Caco-2 (cell line): ENCODE data around the gene LY6G5C. TPM values are rescaled to one million over a fixed set of nuclear protein-coding genes. Genes with fewer than 3 reads are reported as not detected.

Source experiments
- BruUV-seq: library from RNA; stranded (reverse); fragments of 400-500 nt; replicated peaks from 2 replicates; lab custom pipeline; 2021; lab: Mats Ljungman, UMichigan
- CTCF ChIA-PET: fragments of 300-600 bp; sonication (Branson Sonifier 250); formaldehyde crosslinking; loops from one replicate; lab custom pipeline; 2022; ENCODE audit warnings: antibody characterized with exemption; lab: Charles Lee
- POLR2A ChIA-PET: fragments of 300-600 bp; sonication (Branson Sonifier 250); formaldehyde crosslinking; loops from one replicate; lab custom pipeline; 2022; ENCODE audit warnings: antibody characterized with exemption; lab: Charles Lee
- DNase-seq, 2 experiments: peaks; one replicate each; pipeline versions ENCODE4 v3.0.0 to v3.0.0-alpha.2; 2020 to 2022
- H3K27me3 ChIP-seq: replicated peaks from 2 replicates; pipeline ENCODE4 v1.6.0; 2011; ENCODE audit warnings: low read length; ENCODE audit not compliant: control insufficient read depth, insufficient read depth
- H3K36me3 ChIP-seq: 2 replicates; pipeline ENCODE4 v1.5.1; 2011; ENCODE audit warnings: low read length; ENCODE audit not compliant: control insufficient read depth, insufficient read depth
- H3K4me1 ChIP-seq: fragments of 250-450 bp; sonication (Bioruptor Pico); 2 replicates; pipeline ENCODE4 v1.5.1; 2020; ENCODE audit warnings: mild to moderate bottlenecking
- H3K4me3 ChIP-seq: 2 replicates; pipeline ENCODE4 v1.5.1; 2011; ENCODE audit warnings: low read depth, mild to moderate bottlenecking, control low read depth, low read length
- H3K9me3 ChIP-seq: fragments of 250-450 bp; sonication (Bioruptor Pico); 2 replicates; pipeline ENCODE4 v1.5.1; 2020; ENCODE audit warnings: mild to moderate bottlenecking, moderate library complexity
- H3K27ac Mint-ChIP-seq: one replicate; pipeline ENCODE4 v1.8.0; 2022; ENCODE audit warnings: mixed read lengths; ENCODE audit not compliant: unreplicated experiment
- H3K27me3 Mint-ChIP-seq: one replicate; pipeline ENCODE4 v1.8.0; 2022; ENCODE audit warnings: mixed read lengths; ENCODE audit not compliant: insufficient read depth, unreplicated experiment
- H3K36me3 Mint-ChIP-seq: one replicate; pipeline ENCODE4 v1.8.0; 2022; ENCODE audit warnings: mild to moderate bottlenecking, mixed read lengths; ENCODE audit not compliant: insufficient read depth, unreplicated experiment
- H3K4me1 Mint-ChIP-seq: one replicate; pipeline ENCODE4 v1.8.0; 2022; ENCODE audit warnings: low read depth, mixed read lengths; ENCODE audit not compliant: unreplicated experiment
- H3K4me3 Mint-ChIP-seq: one replicate; pipeline ENCODE4 v1.8.0; 2022; ENCODE audit warnings: mild to moderate bottlenecking, moderate library complexity, mixed read lengths; ENCODE audit not compliant: unreplicated experiment
- H3K9me3 Mint-ChIP-seq: one replicate; pipeline ENCODE4 v1.8.0; 2022; ENCODE audit warnings: mixed read lengths; ENCODE audit not compliant: unreplicated experiment
- CTCF ChIP-seq, 2 experiments: fragments of 200-600 bp in 1 of 2; IDR thresholded peaks; 1 replicate in 1 of 2; 2 replicates in 1 of 2; pipeline versions ENCODE4 v1.5.1 to v1.8.0; 2011 to 2022; ENCODE audit warnings: antibody characterized with exemption in 1 of 2, control low read depth in 1 of 2, inconsistent platforms in 1 of 2, low read depth in 1 of 2, low read length in 1 of 2, mild to moderate bottlenecking in 1 of 2, moderate library complexity in 1 of 2; ENCODE audit not compliant: insufficient read depth in 1 of 2, severe bottlenecking in 1 of 2, unreplicated experiment in 1 of 2
- intact Hi-C: fragments of 100-400 bp; cut with micrococcal nuclease; formaldehyde crosslinking; loops from one replicate; pipeline ENCODE4 v1.10.0; 2022; ENCODE audit not compliant: unreplicated experiment
- total RNA-seq: library from RNA; stranded (reverse); gene quantifications from 2 replicates; pipeline ENCODE4 v1.2.3, GENCODE V29; 2022

The LY6G5C gene
- total RNA-seq, 1 experiment from 2014 or later: 2.9 TPM

- no peak overlapping the region for H3K4me3 ChIP-seq
- no peaks in the 10 kb centered on the region for H3K4me1 ChIP-seq
- no peaks in the 10 kb centered on the region for H3K27me3 Mint-ChIP-seq
- no peaks in the 10 kb centered on the region for H3K27me3 ChIP-seq
- CTCF ChIA-PET: no interaction called here
- no peak for TF ChIP-seq CTCF (IDR thresholded peaks at IDR 0.05; ENCODE audit: insufficient read depth in 1 of 2, low read depth in 1 of 2, low read length in 1 of 2, severe bottlenecking in 1 of 2, unreplicated experiment in 1 of 2)
- no TSS peak for BruUV-seq
- peaks cover 15% of the 10 kb centered on the region for H3K36me3 ChIP-seq
- POLR2A ChIA-PET: no interaction called here
- H3K4me1 Mint-ChIP-seq: no peaks in the 10 kb centered on the region
- H3K9me3 ChIP-seq: no peaks in the 10 kb centered on the region
- H3K27ac Mint-ChIP-seq: no peak overlapping the region
- intact Hi-C loops: no loop called here
- H3K36me3 Mint-ChIP-seq: peaks cover 91% of the 10 kb centered on the region
- DNase-seq: no peak
- H3K4me3 Mint-ChIP-seq: no peak overlapping the region
- no peaks in the 10 kb centered on the region for H3K9me3 Mint-ChIP-seq
Measured at GRCh38 chr6:31630177-31630934, 50.5 kb downstream of the LY6G5C start.

- peaks cover 91% of the 10 kb centered on the region for H3K36me3 Mint-ChIP-seq
- no peak for DNase-seq
- ChIA-PET CTCF (no interaction called here), POLR2A (interaction anchor here (0.6 kb wide), 1 partner anchor 77 kb away, joined by 3 read pairs; no protein-coding TSS in a partner anchor)
- H3K27me3 Mint-ChIP-seq: no peaks in the 10 kb centered on the region
- H3K4me3 Mint-ChIP-seq: no peak overlapping the region
- no peaks in the 10 kb centered on the region for H3K4me1 Mint-ChIP-seq
- intact Hi-C loops: no loop called here
- no peak overlapping the region for H3K27ac Mint-ChIP-seq
- TF ChIP-seq CTCF (IDR thresholded peaks at IDR 0.05; ENCODE audit: insufficient read depth in 1 of 2, low read depth in 1 of 2, low read length in 1 of 2, severe bottlenecking in 1 of 2, unreplicated experiment in 1 of 2): no peak
- no peaks in the 10 kb centered on the region for H3K9me3 ChIP-seq
- BruUV-seq: no TSS peak
- H3K4me3 ChIP-seq: no peak overlapping the region
- H3K4me1 ChIP-seq: no peaks in the 10 kb centered on the region
- H3K9me3 Mint-ChIP-seq: no peaks in the 10 kb centered on the region
- no peaks in the 10 kb centered on the region for H3K27me3 ChIP-seq
- H3K36me3 ChIP-seq: peaks cover 22% of the 10 kb centered on the region
Measured at GRCh38 chr6:31629014-31629413, 51.9 kb downstream of the LY6G5C start.

GRCh38 chr6:31627690-31628287 lies 53.1 kb downstream of the LY6G5C start:
- BruUV-seq: no TSS peak
- Mint-ChIP-seq H3K4me1 (no peaks in the 10 kb centered on the region), H3K9me3 (no peaks in the 10 kb centered on the region), H3K27me3 (no peaks in the 10 kb centered on the region), H3K36me3 (peaks cover 90% of the 10 kb centered on the region), H3K4me3 (no peak overlapping the region), H3K27ac (no peak overlapping the region)
- intact Hi-C loops: no loop called here
- no peak for TF ChIP-seq CTCF (IDR thresholded peaks at IDR 0.05; ENCODE audit: insufficient read depth in 1 of 2, low read depth in 1 of 2, low read length in 1 of 2, severe bottlenecking in 1 of 2, unreplicated experiment in 1 of 2)
- H3K4me3 ChIP-seq: no peak overlapping the region
- no peaks in the 10 kb centered on the region for H3K9me3 ChIP-seq
- ChIA-PET CTCF (interaction anchor here (0.6 kb wide), 1 partner anchor 255 kb away, joined by 3 read pairs; no protein-coding TSS in a partner anchor), POLR2A (no interaction called here)
- no peaks in the 10 kb centered on the region for H3K27me3 ChIP-seq
- H3K4me1 ChIP-seq: 0 out of 2 replicates have a peak, but pooled peaks cover under 1% of the 10 kb centered on the region
- H3K36me3 ChIP-seq: peaks cover 25% of the 10 kb centered on the region
- no peak for DNase-seq
